ENCODE measurements around the gene GMEB2.

DNA sequence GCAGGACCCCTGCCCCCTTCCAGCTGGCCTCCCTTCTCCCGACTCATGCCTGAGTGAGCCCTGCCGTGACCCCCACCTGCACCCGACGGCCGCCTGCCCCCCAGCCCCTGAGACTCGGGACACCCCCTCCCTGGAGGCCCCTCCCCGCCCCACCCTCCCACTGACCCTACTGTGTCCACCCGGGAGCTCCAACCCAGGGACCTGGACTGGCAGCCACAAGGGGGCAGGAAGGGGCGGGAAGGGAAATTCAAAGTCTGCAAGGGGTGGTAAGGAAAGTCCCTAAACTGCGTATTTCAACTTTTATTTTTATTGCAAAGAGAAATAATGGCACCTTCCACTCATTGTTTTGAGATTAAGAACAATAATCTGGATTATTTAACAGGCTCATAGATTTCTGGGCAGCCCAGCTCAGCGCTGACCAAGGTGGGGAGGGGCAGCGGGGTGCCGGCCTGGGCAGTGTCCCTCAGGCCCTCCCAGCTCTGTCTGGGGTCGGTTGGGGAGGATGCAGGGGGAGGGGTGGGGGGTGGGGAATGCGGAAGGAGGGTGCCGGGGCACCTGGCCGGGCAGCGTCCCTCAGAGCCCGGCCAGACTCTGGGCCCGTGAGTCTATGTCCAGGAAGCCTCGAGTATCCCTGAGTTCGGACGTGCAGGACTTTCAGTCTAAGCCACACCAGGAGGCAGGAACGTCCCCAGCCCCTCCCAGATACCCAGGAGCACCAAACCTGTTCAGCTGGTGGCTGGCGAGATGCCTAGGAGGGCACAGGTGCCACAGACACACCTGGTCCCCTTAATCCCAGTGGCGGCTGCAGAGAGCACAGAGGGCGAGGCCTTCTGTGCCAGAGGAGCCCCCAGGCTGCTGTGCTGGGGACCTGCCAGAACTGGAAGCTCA is 88.5 kb downstream of the GMEB2 start:
- TF ChIP-seq FOXM1 (IDR thresholded peaks at IDR 0.05; ENCODE audit: borderline replicate concordance), result no peak
- no peak for TF ChIP-seq SUZ12 (IDR thresholded peaks at IDR 0.05)
- TF ChIP-seq BHLHE40 (IDR thresholded peaks at IDR 0.05; ENCODE audit: borderline replicate concordance), result no peak
- no peak for TF ChIP-seq ZNF384 (IDR thresholded peaks at IDR 0.05)
- no peak for TF ChIP-seq SP1 (IDR thresholded peaks at IDR 0.05)
- no peak for TF ChIP-seq TARDBP (IDR thresholded peaks at IDR 0.05)
